Activated gamma-delta T cell (primary cell): ENCODE data around the gene PTPN23.

Source experiments
- DNase-seq: peaks from one replicate; lab custom pipeline; 2025; lab: John Stamatoyannopoulos, UW

The PTPN23 gene

GRCh38 chr3:47419083-47420043 is 38.5 kb downstream of the PTPN23 start:
- DNase-seq: no peak

GRCh38 chr3:47420044-47420430 is 39.2 kb downstream of the PTPN23 start:
- DNase-seq: no peak

GRCh38 chr3:47420511-47421484 is 40.0 kb downstream of the PTPN23 start:
- DNase-seq: no peak

GRCh38 chr3:47421741-47422649 is 41.2 kb downstream of the PTPN23 start:
- no peak for DNase-seq

GRCh38 chr3:47422743-47423142 is 41.9 kb downstream of the PTPN23 start:
- DNase-seq: no peak

- no peak for DNase-seq
These were observed 42.8 kb downstream of the PTPN23 start for GRCh38 chr3:47423548-47424145.

- DNase-seq: no peak
These were observed 43.9 kb downstream of the PTPN23 start for GRCh38 chr3:47424434-47425382.

- no peak for DNase-seq
These were observed 44.6 kb downstream of the PTPN23 start for GRCh38 chr3:47425383-47425778.

- no peak for DNase-seq
These were observed 45.1 kb downstream of the PTPN23 start for GRCh38 chr3:47425959-47426358.

GRCh38 chr3:47427866-47428265 is 47.0 kb downstream of the PTPN23 start:
- DNase-seq: no peak

GRCh38 chr3:47428662-47429061 is 47.8 kb downstream of the PTPN23 start:
- DNase-seq: no peak

- no peak for DNase-seq
These were observed 48.9 kb downstream of the PTPN23 start for GRCh38 chr3:47429476-47430270.

- no peak for DNase-seq
These were observed 49.8 kb downstream of the PTPN23 start for GRCh38 chr3:47430606-47431005.

- no peak for DNase-seq
These were observed 50.4 kb downstream of the PTPN23 start for GRCh38 chr3:47431225-47431624.

GRCh38 chr3:47432673-47433072 is 51.9 kb downstream of the PTPN23 start:
- no peak for DNase-seq

GRCh38 chr3:47433796-47434195 is 53.0 kb downstream of the PTPN23 start:
- no peak for DNase-seq

GRCh38 chr3:47434849-47435248 is 54.0 kb downstream of the PTPN23 start:
- DNase-seq: no peak

- DNase-seq: no peak
These were observed 55.4 kb downstream of the PTPN23 start for GRCh38 chr3:47436180-47436579.

- DNase-seq: no peak
These were observed 59.3 kb downstream of the PTPN23 start for GRCh38 chr3:47440131-47440530.
